ENCODE data around the gene HAUS7.

DNA sequence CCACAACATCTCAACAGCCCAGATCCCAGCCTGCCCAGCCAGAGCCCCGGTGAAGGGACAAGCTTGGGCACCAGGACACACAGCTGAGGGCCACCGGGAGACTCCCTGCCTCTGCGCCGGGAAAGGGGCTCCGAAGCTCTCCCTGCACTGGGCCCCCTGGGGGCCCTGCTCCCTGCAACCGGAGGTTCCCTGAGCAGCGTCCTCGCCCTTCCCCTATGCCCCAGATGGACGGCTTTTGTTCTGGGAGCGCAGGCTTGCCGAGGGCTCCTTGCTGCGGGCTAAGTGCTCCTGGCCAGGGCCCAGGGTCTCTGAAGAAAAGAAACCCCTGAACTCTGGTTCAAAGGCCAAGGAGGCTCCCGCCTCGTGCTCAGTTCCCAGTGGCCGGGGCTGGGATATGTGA, 60.0 kb downstream of the HAUS7 start:
- TF ChIP-seq, protein P1, sequence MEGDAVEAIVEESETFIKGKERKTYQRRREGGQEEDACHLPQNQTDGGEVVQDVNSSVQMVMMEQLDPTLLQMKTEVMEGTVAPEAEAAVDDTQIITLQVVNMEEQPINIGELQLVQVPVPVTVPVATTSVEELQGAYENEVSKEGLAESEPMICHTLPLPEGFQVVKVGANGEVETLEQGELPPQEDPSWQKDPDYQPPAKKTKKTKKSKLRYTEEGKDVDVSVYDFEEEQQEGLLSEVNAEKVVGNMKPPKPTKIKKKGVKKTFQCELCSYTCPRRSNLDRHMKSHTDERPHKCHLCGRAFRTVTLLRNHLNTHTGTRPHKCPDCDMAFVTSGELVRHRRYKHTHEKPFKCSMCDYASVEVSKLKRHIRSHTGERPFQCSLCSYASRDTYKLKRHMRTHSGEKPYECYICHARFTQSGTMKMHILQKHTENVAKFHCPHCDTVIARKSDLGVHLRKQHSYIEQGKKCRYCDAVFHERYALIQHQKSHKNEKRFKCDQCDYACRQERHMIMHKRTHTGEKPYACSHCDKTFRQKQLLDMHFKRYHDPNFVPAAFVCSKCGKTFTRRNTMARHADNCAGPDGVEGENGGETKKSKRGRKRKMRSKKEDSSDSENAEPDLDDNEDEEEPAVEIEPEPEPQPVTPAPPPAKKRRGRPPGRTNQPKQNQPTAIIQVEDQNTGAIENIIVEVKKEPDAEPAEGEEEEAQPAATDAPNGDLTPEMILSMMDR (conservative IDR thresholded peaks at IDR 0.05; ENCODE audit: low read depth in 2 of 2) = no peak
- TF ChIP-seq CREB1 (CRISPR knock-in tag; IDR thresholded peaks at IDR 0.05; ENCODE audit: low read depth) (no peak), POLR2AphosphoS5 (IDR thresholded peaks at IDR 0.05; ENCODE audit: low read depth) (no peak), EZH2 (IDR thresholded peaks at IDR 0.05; ENCODE audit: low read depth, unreplicated experiment) (no peak)

All from GM23338 (cell line).